ENCODE results near the gene REG1B. TPM values are rescaled to one million over a fixed set of nuclear protein-coding genes. Genes with fewer than 3 reads are reported as not detected.

REG1B gene
- total RNA-seq, 1 donor: not detected

DNA sequence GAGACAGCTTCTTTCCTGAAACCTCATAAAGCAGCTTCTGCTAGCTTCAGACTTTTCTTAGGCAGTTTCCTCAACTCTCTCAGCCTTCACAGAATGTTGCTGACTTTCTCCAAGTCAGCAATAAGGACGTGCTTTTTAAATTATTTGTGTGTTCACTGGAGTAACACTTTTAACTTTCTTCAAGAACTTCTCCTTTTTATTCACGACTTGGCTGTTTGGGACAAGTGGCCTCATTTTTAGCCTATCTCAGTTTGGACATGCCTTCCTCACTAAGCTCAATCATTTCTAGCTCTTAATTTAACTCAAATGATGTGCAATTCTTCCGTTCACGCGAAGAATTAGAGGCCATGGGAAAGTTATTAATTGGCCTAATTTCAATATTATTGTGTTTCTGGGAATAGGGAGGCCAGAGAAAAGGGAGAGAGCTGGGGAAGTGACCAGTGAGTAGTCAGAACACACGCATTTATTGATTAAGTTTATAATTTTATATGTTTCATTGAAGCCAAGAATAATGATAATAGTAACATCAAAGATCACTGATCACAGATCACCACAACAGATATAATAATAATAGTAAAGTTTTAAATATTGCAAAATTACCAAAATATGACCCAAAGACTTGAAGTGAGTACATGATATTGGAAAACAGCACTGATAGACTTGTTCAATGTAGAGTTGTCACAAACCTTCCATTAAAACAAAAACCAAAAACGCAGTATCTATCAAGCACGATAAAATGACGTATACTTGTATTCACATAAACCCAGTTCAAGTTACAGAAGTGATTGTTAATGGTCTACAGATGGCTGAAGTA is 37.3 kb upstream of the REG1B start:
- H3K4me3 ChIP-seq (ENCODE audit: low read depth, low read length): no peak overlapping the region
- no peak for TF ChIP-seq CTCF (IDR thresholded peaks at IDR 0.05; ENCODE audit: insufficient read depth, low read depth, low read length)
- DNase-seq (ENCODE audit: low read depth): no peak

GRCh38 chr2:79122676-79123075 is 34.9 kb upstream of the REG1B start:
- no peak for TF ChIP-seq CTCF (IDR thresholded peaks at IDR 0.05; ENCODE audit: insufficient read depth, low read depth, low read length)
- DNase-seq (ENCODE audit: low read depth): no peak
- no peak overlapping the region for H3K4me3 ChIP-seq (ENCODE audit: low read depth, low read length)

DNA sequence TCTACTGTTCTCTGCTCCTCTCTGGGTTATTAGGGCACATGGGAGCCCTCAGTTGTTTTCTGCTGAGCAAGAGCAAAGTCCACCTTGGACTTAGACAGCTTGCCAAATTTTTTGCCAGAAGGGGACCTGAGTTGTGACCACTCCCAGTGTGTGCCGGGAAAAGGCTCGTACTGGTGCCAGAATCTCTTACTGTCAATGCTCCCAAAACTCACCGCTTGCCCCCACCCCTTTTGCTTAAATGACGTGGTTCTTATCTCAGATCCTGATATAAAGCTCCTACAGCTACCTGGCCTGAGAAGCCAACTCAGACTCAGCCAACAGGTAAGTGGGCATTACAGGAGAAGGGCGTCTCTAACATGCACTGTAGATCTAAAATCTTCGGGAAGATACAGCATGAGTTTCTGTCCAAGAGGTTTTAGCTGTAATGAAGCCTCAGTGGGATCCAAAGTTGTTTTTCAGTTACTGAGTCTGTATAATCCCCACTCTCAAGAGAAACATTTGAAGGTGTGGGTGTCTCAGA is 32.5 kb upstream of the REG1B start, which contains the start of gene REG1A:
REG1A (plus strand) TSS at position 295 of the 520 bp plus-strand sequence. CDS start 374 bp downstream, outside the sequence.
- DNase-seq (ENCODE audit: low read depth): no peak
- TF ChIP-seq CTCF (IDR thresholded peaks at IDR 0.05; ENCODE audit: insufficient read depth, low read depth, low read length): no peak
- no peak within 1 kb of the TSS for H3K4me3 ChIP-seq (ENCODE audit: low read depth, low read length)

- no peak for DNase-seq (ENCODE audit: low read depth)
- no peak for TF ChIP-seq CTCF (IDR thresholded peaks at IDR 0.05; ENCODE audit: insufficient read depth, low read depth, low read length)
- no peak overlapping the region for H3K4me3 ChIP-seq (ENCODE audit: low read depth, low read length)
Measured at GRCh38 chr2:79116997-79117928, 29.5 kb upstream of the REG1B start.

DNA sequence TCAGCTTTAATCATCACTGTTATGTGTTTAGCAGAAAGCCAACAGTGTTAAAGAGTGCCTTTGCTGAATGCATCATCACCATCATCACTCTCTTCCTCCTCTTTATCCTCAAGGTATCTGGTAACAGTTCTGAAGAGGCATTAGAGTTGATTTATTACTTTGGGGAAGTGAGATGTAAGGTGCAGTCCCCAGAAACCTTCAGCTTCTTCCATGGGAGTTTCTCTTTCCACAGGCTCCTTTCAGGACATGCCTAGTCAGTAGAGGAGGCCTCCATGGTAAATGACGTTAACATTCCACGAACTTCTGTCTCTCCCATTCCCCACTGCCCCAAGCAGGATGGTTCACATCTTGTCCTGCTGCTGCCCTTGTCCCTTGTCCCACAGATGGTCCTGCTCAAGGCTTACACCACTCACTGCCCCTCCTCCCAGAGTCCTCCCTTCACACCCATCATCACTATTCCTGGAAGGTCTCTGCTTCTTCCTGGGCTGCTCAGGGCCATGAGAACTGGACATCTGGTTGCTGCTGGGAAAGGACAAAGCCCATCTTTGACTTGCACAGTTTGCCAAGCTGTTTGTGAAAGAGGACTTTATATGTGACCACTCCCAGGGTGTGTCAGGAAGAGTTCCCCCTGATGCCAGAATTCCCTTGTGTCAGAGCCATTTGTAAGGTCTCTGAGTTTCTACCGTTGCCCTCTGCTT is 27.2 kb upstream of the REG1B start:
- DNase-seq (ENCODE audit: low read depth): no peak
- no peak for TF ChIP-seq CTCF (IDR thresholded peaks at IDR 0.05; ENCODE audit: insufficient read depth, low read depth, low read length)

DNA sequence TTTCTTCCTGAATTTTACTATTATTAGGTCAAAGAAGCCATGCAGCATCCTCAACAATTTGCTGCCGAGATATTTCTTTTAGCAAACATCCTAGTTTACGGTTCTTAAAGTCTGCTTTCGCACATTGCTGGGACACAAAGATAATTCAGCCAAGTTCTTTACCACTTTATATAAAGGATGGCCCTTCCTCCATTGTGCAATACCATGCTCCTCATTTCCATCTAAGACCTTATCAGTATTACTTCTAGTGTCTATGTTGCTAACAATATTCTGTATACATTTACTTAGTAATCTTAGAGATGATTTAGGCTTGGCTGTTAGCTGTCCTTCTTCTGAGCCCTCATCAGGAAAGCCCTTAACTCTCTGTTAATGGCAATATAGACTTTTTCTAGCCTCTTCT is 24.5 kb upstream of the REG1B start:
- TF ChIP-seq CTCF (IDR thresholded peaks at IDR 0.05; ENCODE audit: insufficient read depth, low read depth, low read length): no peak
- no peak for DNase-seq (ENCODE audit: low read depth)
- H3K4me3 ChIP-seq (ENCODE audit: low read depth, low read length): no peak overlapping the region

More for the DNA sequence above, 27.2 kb upstream of the REG1B start:
- no peak overlapping the region for H3K4me3 ChIP-seq (ENCODE audit: low read depth, low read length)

All from fibroblast of villous mesenchyme (primary cell).